NK-92 (cell line): ENCODE data around the gene USP28.
"Not testable (repeated sequence)": the region's sequence is repeated elsewhere in the genome, so short reads cannot be mapped to it uniquely, and the experiment has no call there.

Source experiments
- DNase-seq: peaks from one replicate; lab custom pipeline; 2025; ENCODE audit not compliant: unreplicated experiment; lab: John Stamatoyannopoulos, UW

USP28 gene

GRCh38 chr11:113840932-113841664 lies 34.3 kb downstream of the USP28 start:
- no peak for DNase-seq

- no peak for DNase-seq
Observed at GRCh38 chr11:113839842-113840241, 35.5 kb downstream of the USP28 start.

GRCh38 chr11:113838005-113838404 lies 37.4 kb downstream of the USP28 start:
- DNase-seq = no peak

GRCh38 chr11:113835306-113835705 lies 40.1 kb downstream of the USP28 start:
- no peak for DNase-seq

- DNase-seq = no peak
Observed at GRCh38 chr11:113833151-113833550, 42.2 kb downstream of the USP28 start.

GRCh38 chr11:113831314-113831713 lies 44.1 kb downstream of the USP28 start:
- no peak for DNase-seq

GRCh38 chr11:113829751-113830150 lies 45.6 kb downstream of the USP28 start:
- no peak for DNase-seq

- no peak for DNase-seq
Observed at GRCh38 chr11:113828191-113828590, 47.2 kb downstream of the USP28 start.

- no peak for DNase-seq
Observed at GRCh38 chr11:113827477-113827876, 47.9 kb downstream of the USP28 start.

GRCh38 chr11:113818426-113818825 lies 56.9 kb downstream of the USP28 start:
- no peak for DNase-seq

- no peak for DNase-seq
Observed at GRCh38 chr11:113817626-113818025, 57.7 kb downstream of the USP28 start.

- DNase-seq = no peak
Observed at GRCh38 chr11:113817162-113817561, 58.2 kb downstream of the USP28 start.

GRCh38 chr11:113814181-113814580 lies 61.2 kb downstream of the USP28 start:
- DNase-seq = no peak

- no peak for DNase-seq
Observed at GRCh38 chr11:113808931-113809330, 66.4 kb downstream of the USP28 start.

- DNase-seq = no peak
Observed at GRCh38 chr11:113806406-113806805, 69.0 kb downstream of the USP28 start.

- DNase-seq = no peak
Observed at GRCh38 chr11:113805640-113806039, 69.7 kb downstream of the USP28 start.

GRCh38 chr11:113802621-113803020 lies 72.8 kb downstream of the USP28 start:
- DNase-seq = no peak

- DNase-seq = no peak
Observed at GRCh38 chr11:113796663-113797259, 78.6 kb downstream of the USP28 start.

GRCh38 chr11:113789675-113790320 lies 85.6 kb downstream of the USP28 start:
- DNase-seq = no peak

- DNase-seq = not testable (repeated sequence)
Observed at GRCh38 chr11:113789016-113789415, 86.4 kb downstream of the USP28 start.

- no peak for DNase-seq
Observed at GRCh38 chr11:113782134-113782533, 93.2 kb downstream of the USP28 start.

GRCh38 chr11:113781682-113782081 lies 93.7 kb downstream of the USP28 start:
- DNase-seq = no peak
